H9 (cell line): ENCODE measurements around the gene CRABP1. TPM values are rescaled to one million over a fixed set of nuclear protein-coding genes. Genes with fewer than 3 reads are reported as not detected.

Experiments used
- DNase-seq: peaks from one replicate; pipeline ENCODE4 v3.0.0-alpha.2; 2017
- H2AFZ ChIP-seq: one replicate; pipeline ENCODE4 v1.6.1; 2013; ENCODE audit warnings: mild to moderate bottlenecking, low read length, control low read depth, moderate library complexity
- H2AK5ac ChIP-seq: 2 replicates; pipeline ENCODE4 v1.6.1; 2013; ENCODE audit warnings: low read length, control low read depth, mixed read lengths; ENCODE audit not compliant: insufficient read length
- H2BK120ac ChIP-seq: one replicate; pipeline ENCODE4 v1.6.1; 2013; ENCODE audit warnings: low read depth, mild to moderate bottlenecking, low read length, control low read depth, inconsistent platforms; ENCODE audit not compliant: poor library complexity, severe bottlenecking
- H2BK12ac ChIP-seq: 2 replicates; pipeline ENCODE4 v1.6.1; 2013; ENCODE audit warnings: low read length, control low read depth, mixed read lengths, low read depth; ENCODE audit not compliant: insufficient read length
- H2BK15ac ChIP-seq: 2 replicates; pipeline ENCODE4 v1.6.1; 2013; ENCODE audit warnings: low read depth, low read length, control low read depth
- H2BK20ac ChIP-seq: one replicate; pipeline ENCODE4 v1.6.1; 2013; ENCODE audit warnings: low read depth, mild to moderate bottlenecking, low read length, control low read depth, inconsistent platforms; ENCODE audit not compliant: poor library complexity, severe bottlenecking
- H2BK5ac ChIP-seq: 2 replicates; pipeline ENCODE4 v1.6.1; 2013; ENCODE audit warnings: low read length, control low read depth, mixed read lengths; ENCODE audit not compliant: insufficient read length
- H3K14ac ChIP-seq: 2 replicates; pipeline ENCODE4 v1.6.1; 2013; ENCODE audit warnings: low read length, control low read depth; ENCODE audit not compliant: insufficient read depth
- H3K18ac ChIP-seq: 2 replicates; pipeline ENCODE4 v1.6.1; 2013; ENCODE audit warnings: low read depth, mild to moderate bottlenecking, mixed read lengths, low read length, control low read depth; ENCODE audit not compliant: insufficient read length
- H3K23ac ChIP-seq: 2 replicates; pipeline ENCODE4 v1.6.1; 2013; ENCODE audit warnings: low read length, control low read depth, mixed read lengths, low read depth; ENCODE audit not compliant: insufficient read length
- H3K23me2 ChIP-seq: 2 replicates; pipeline ENCODE4 v1.6.1; 2013; ENCODE audit warnings: low read depth, mild to moderate bottlenecking, mixed read lengths, low read length, control low read depth; ENCODE audit not compliant: insufficient read length, poor library complexity, severe bottlenecking
- H3K27ac ChIP-seq: 2 replicates; pipeline ENCODE4 v1.5.1; 2013; ENCODE audit warnings: low read length, control low read depth, mixed read lengths, low read depth; ENCODE audit not compliant: insufficient read length
- H3K27me3 ChIP-seq: 2 replicates; pipeline ENCODE4 v1.6.1; 2013; ENCODE audit warnings: low read length, control low read depth, inconsistent platforms; ENCODE audit not compliant: insufficient read depth
- H3K4ac ChIP-seq: 2 replicates; pipeline ENCODE4 v1.6.1; 2013; ENCODE audit warnings: low read depth, mild to moderate bottlenecking, control low read depth, inconsistent platforms, low read length, moderate library complexity
- H3K4me1 ChIP-seq: 2 replicates; pipeline ENCODE4 v1.6.1; 2013; ENCODE audit warnings: low read length, control low read depth, inconsistent platforms; ENCODE audit not compliant: insufficient read depth
- H3K4me2 ChIP-seq: 2 replicates; pipeline ENCODE4 v1.6.1; 2013; ENCODE audit warnings: low read length, control low read depth, mixed read lengths; ENCODE audit not compliant: insufficient read length, insufficient read depth
- H3K56ac ChIP-seq: 2 replicates; pipeline ENCODE4 v1.6.1; 2013; ENCODE audit warnings: low read depth, mild to moderate bottlenecking, mixed read lengths, low read length, control low read depth; ENCODE audit not compliant: insufficient read length
- H3K79me1 ChIP-seq: 2 replicates; pipeline ENCODE4 v1.6.1; 2013; ENCODE audit warnings: low read depth, mild to moderate bottlenecking, moderate library complexity, low read length, control low read depth, inconsistent platforms; ENCODE audit not compliant: insufficient read depth, poor library complexity, severe bottlenecking
- H3K79me2 ChIP-seq: 2 replicates; pipeline ENCODE4 v1.6.1; 2013; ENCODE audit warnings: low read length, control low read depth, inconsistent platforms; ENCODE audit not compliant: insufficient read depth
- H3K9ac ChIP-seq: 2 replicates; pipeline ENCODE4 v1.6.1; 2013; ENCODE audit warnings: low read length, control low read depth, mixed read lengths; ENCODE audit not compliant: insufficient read length; ENCODE audit errors: extremely low read depth
- H3K9me3 ChIP-seq: one replicate; pipeline ENCODE4 v1.6.1; 2013; ENCODE audit warnings: low read depth, low read length, inconsistent platforms; ENCODE audit not compliant: control insufficient read depth
- H3T11ph ChIP-seq: one replicate; pipeline ENCODE4 v1.6.1; 2013; ENCODE audit warnings: mild to moderate bottlenecking, low read length, control low read depth, inconsistent platforms
- H4K20me1 ChIP-seq: one replicate; pipeline ENCODE4 v1.6.1; 2013; ENCODE audit not compliant: control insufficient read depth, insufficient read length, insufficient read depth
- H4K5ac ChIP-seq: 2 replicates; pipeline ENCODE4 v1.6.1; 2013; ENCODE audit warnings: low read depth, mild to moderate bottlenecking, mixed read lengths, low read length, control low read depth; ENCODE audit not compliant: insufficient read length
- H4K8ac ChIP-seq: replicated peaks from 2 replicates; pipeline ENCODE4 v1.6.1; 2013; ENCODE audit warnings: low read length, control low read depth, mixed read lengths, low read depth; ENCODE audit not compliant: insufficient read length
- H4K91ac ChIP-seq: 2 replicates; pipeline ENCODE4 v1.6.1; 2013; ENCODE audit warnings: low read depth, mild to moderate bottlenecking, moderate library complexity, mixed read lengths, low read length, control low read depth; ENCODE audit not compliant: insufficient read length
- H3K27ac Mint-ChIP-seq, 3 experiments: 2 replicates in 2 of 3; 3 replicates in 1 of 3; pipeline ENCODE4 v1.8.0; 2020 to 2021; ENCODE audit warnings: mixed read lengths in 3 of 3, mild to moderate bottlenecking in 1 of 3, moderate library complexity in 1 of 3
- H3K27me3 Mint-ChIP-seq: 2 replicates; pipeline ENCODE4 v1.8.0; 2021; ENCODE audit warnings: low read depth, mild to moderate bottlenecking, moderate library complexity, mixed read lengths
- H3K36me3 Mint-ChIP-seq, 3 experiments: 2 replicates in 2 of 3; 3 replicates in 1 of 3; pipeline ENCODE4 v1.8.0; 2020 to 2021; ENCODE audit warnings: low read depth in 3 of 3, mixed read lengths in 3 of 3; ENCODE audit not compliant: insufficient read depth in 1 of 3
- H3K4me1 Mint-ChIP-seq, 2 experiments: 2 replicates each; pipeline ENCODE4 v1.8.0; 2020; ENCODE audit warnings: mixed read lengths in 2 of 2
- H3K4me3 Mint-ChIP-seq, 2 experiments: 2 replicates in 1 of 2; 3 replicates in 1 of 2; pipeline ENCODE4 v1.8.0; 2020 to 2021; ENCODE audit warnings: mild to moderate bottlenecking in 2 of 2, mixed read lengths in 2 of 2, moderate library complexity in 1 of 2
- H3K9me3 Mint-ChIP-seq, 2 experiments: 2 replicates in 1 of 2; 3 replicates in 1 of 2; pipeline ENCODE4 v1.8.0; 2020; ENCODE audit warnings: mild to moderate bottlenecking in 2 of 2, mixed read lengths in 2 of 2, moderate library complexity in 1 of 2
- CTCF ChIP-seq: fragments of 200-600 bp; sonication (generic); conservative IDR thresholded peaks from 3 replicates; pipeline ENCODE4 v1.8.0; 2021; ENCODE audit warnings: antibody characterized with exemption, mild to moderate bottlenecking
- WGBS: extraction: QIAGEN DNeasy Blood & Tissue Kit; methylation state at CpG from one replicate; pipeline ENCODE4 v1.1.7; 2013; ENCODE audit warnings: missing lambda C conversion rate, low lambda C conversion rate, mixed read lengths; ENCODE audit not compliant: insufficient read length; ENCODE audit errors: extremely low coverage; 5-methylcytosine and 5-hydroxymethylcytosine counted together
- total RNA-seq: library from RNA; stranded (reverse); gene quantifications from 2 replicates; pipeline ENCODE4 v1.2.1, GENCODE V29; 2021

Gene CRABP1
- total RNA-seq, 1 experiment from 2014 or later = 93.1 TPM

GRCh38 chr15:78292219-78292618 is 47.9 kb upstream of the CRABP1 start:
- Histone ChIP-seq H4K5ac (no peak overlapping the region), H3K4ac (no peak overlapping the region), H3K79me1 (no peaks in the 10 kb centered on the region), H3K79me2 (no peaks in the 10 kb centered on the region), H3K23ac (no peak overlapping the region), H2BK12ac (no peak overlapping the region), H4K91ac (no peak overlapping the region), H2AFZ (no peak overlapping the region), H3K27ac (no peak overlapping the region), H4K8ac (no peak overlapping the region), H2BK20ac (no peak overlapping the region), H3K4me1 (no peaks in the 10 kb centered on the region), H2BK15ac (no peak overlapping the region), H3K23me2 (no peaks in the 10 kb centered on the region), H3K9me3 (no peaks in the 10 kb centered on the region), H3K9ac (no peak overlapping the region), H3K56ac (no peak overlapping the region), H2BK120ac (no peak overlapping the region), H3K18ac (no peak overlapping the region), H3T11ph (no peak overlapping the region), H2BK5ac (no peak overlapping the region), H3K4me2 (no peak overlapping the region), H2AK5ac (no peak overlapping the region), H3K14ac (no peak overlapping the region), H3K27me3 (no peaks in the 10 kb centered on the region), H4K20me1 (no peaks in the 10 kb centered on the region)
- TF ChIP-seq CTCF = no peak
- Mint-ChIP-seq H3K4me1 (no peaks in the 10 kb centered on the region), H3K4me3 (no peak overlapping the region), H3K9me3 (no peaks in the 10 kb centered on the region), H3K27me3 (no peaks in the 10 kb centered on the region), H3K27ac (no peak overlapping the region), H3K36me3 (peaks cover 5 to 31% (median 8%) of the 10 kb centered on the region in 3 experiments; a peak in 4 of 7 replicates)
- no peak for DNase-seq
- no CpG with 5 or more reads among the region's 1 CpG for WGBS
